GM12875 (cell line): ENCODE results near the gene IL36G.

Experiments used
- H3K4me3 ChIP-seq: one replicate; pipeline ENCODE4 v1.5.1; 2011; ENCODE audit warnings: low read depth, low read length, control low read depth
- TF ChIP-seq, protein P1 (sequence below): IDR thresholded peaks from 2 replicates; pipeline ENCODE4 v1.5.1; 2011; ENCODE audit warnings: low read depth, mild to moderate bottlenecking, control low read depth, inconsistent platforms, low read length, moderate library complexity, borderline replicate concordance; ENCODE audit not compliant: insufficient read depth

IL36G gene

DNA sequence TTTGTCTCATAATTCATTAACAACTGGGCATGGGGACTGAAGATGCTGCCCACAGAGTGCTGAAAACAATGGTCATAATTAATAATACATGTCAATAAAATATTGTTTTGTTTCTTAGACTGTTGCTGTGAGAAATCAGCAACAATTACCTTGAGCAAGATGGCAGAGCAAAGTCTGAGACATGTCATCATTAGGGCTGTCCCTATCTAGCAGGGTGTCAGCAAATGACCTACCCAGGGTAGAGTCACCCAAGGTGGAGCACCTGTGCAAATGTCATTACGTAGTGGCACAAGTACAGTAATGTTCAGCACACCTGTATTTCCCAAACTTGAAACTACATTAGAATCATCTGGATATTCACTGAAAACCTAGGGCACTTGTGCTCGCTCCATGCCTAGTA is 16.8 kb downstream of the IL36G start:
- H3K4me3 ChIP-seq = no peak overlapping the region
- TF ChIP-seq, protein P1, sequence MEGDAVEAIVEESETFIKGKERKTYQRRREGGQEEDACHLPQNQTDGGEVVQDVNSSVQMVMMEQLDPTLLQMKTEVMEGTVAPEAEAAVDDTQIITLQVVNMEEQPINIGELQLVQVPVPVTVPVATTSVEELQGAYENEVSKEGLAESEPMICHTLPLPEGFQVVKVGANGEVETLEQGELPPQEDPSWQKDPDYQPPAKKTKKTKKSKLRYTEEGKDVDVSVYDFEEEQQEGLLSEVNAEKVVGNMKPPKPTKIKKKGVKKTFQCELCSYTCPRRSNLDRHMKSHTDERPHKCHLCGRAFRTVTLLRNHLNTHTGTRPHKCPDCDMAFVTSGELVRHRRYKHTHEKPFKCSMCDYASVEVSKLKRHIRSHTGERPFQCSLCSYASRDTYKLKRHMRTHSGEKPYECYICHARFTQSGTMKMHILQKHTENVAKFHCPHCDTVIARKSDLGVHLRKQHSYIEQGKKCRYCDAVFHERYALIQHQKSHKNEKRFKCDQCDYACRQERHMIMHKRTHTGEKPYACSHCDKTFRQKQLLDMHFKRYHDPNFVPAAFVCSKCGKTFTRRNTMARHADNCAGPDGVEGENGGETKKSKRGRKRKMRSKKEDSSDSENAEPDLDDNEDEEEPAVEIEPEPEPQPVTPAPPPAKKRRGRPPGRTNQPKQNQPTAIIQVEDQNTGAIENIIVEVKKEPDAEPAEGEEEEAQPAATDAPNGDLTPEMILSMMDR = no peak

GRCh38 chr2:112995346-112995920 is 17.6 kb downstream of the IL36G start:
- TF ChIP-seq, protein P1 = no peak
- no peak overlapping the region for H3K4me3 ChIP-seq

- TF ChIP-seq, protein P1 = no peak
- H3K4me3 ChIP-seq = no peak overlapping the region
Observed at GRCh38 chr2:112996635-112997034, 18.8 kb downstream of the IL36G start.

DNA sequence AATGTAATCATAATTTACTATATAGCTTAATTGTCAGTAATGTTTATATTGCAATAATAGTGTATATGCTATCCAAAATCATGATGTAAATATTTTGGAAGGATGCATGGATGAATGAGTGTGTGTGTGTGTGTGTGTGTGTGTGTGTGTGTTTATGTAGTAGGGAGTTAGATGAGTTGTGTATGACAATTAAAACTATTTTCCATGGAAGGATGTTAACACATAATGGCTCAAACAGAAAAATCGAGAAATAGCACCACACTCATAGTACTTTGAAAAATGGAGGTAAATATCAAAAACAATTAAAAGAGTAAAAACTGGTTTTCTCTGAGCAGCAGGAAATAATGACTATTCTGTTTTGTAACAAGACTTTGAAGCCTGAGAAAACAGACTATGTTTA is 19.3 kb downstream of the IL36G start:
- TF ChIP-seq, protein P1 = no peak
- no peak overlapping the region for H3K4me3 ChIP-seq

GRCh38 chr2:113000436-113000835 is 22.6 kb downstream of the IL36G start:
- no peak overlapping the region for H3K4me3 ChIP-seq
- TF ChIP-seq, protein P1 = no peak

- TF ChIP-seq, protein P1 = no peak
- no peak overlapping the region for H3K4me3 ChIP-seq
Observed at GRCh38 chr2:113002677-113003076, 24.9 kb downstream of the IL36G start.

DNA sequence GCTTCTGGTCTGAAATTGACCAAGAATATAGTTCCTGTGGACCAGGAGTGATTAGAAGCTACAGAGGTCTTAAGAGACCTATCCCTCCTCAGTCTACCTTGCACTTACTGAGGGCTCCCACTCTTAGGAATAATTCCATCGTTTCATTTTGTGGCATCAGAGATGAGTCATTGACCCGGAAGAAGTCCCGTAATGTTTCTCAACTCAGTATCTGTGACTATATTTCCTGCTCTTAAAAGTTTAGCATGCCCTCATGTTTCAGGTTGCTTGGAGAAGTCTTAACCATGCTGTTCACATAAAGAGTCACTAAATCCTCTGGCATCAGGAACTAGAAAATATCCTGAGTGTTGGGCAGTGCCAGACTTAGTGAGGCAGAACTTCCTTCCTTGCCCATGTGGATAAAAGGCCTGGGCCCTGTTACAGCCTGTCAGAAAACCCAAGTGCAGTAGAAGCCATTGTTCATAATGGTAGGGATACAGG is 27.3 kb downstream of the IL36G start, which contains the start of gene IL36A:
TSS of gene IL36A (plus strand) at position 430 of the 480 bp plus-strand sequence. CDS start 413 bp downstream, outside the sequence.
- no peak within 1 kb of the TSS for H3K4me3 ChIP-seq
- TF ChIP-seq, protein P1 = no peak
